NCI-H2196 (cell line): ENCODE measurements around the gene UFD1.
A peak's percentile ranks its signal among the peaks of the same experiment; 100 is the strongest.
"Not testable (repeated sequence)": the region's sequence is repeated elsewhere in the genome, so short reads cannot be mapped to it uniquely, and the experiment has no call there.

Experiments used
- DNase-seq: peaks from one replicate; lab custom pipeline; 2025; ENCODE audit not compliant: unreplicated experiment; lab: John Stamatoyannopoulos, UW

The UFD1 gene

GRCh38 chr22:19451570-19451969 lies 27.4 kb downstream of the UFD1 start:
- DNase-seq, result no peak

- DNase-seq, result no peak
These were observed 28.4 kb downstream of the UFD1 start for GRCh38 chr22:19450363-19451175.

- no peak for DNase-seq
These were observed 29.6 kb downstream of the UFD1 start for GRCh38 chr22:19449422-19449767.

- DNase-seq, result no peak
These were observed 30.1 kb downstream of the UFD1 start for GRCh38 chr22:19448739-19449421.

DNA sequence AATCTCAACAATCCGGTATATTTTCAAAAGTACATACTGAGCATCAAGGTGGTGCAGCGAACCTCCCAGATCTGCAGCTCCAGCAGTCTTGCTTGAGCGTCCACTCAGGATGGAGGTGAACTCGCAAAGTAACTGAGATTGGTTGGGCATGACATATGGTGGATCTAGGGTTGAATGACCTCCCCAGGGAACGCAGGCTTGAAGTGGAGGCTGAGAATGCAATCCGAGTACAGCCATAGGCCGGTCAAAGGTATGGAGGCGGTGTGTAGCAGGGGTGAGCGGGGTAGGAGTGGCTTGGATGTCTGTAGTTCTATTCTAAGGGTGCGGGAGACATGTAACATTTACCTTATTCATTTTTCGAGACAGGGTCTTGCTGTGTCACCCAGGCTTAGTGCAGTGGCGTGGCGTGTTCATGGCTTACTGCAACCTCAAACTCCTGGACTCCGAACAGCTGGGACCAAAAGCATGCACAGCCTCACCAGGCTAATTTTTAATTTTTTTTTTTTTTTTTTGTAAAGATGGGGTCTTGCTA lies 30.9 kb downstream of the UFD1 start:
- peak; percentile 59 for DNase-seq

- peak; percentile 67 for DNase-seq
These were observed 31.5 kb downstream of the UFD1 start, which contains the start of gene C22orf39 for GRCh38 chr22:19447330-19448075. Gene C22orf39 (minus strand): TSS chr22:19447711. CDS start chr22:19447688, 23 bp downstream.

GRCh38 chr22:19446603-19447329 lies 32.2 kb downstream of the UFD1 start:
- DNase-seq, result no peak

DNA sequence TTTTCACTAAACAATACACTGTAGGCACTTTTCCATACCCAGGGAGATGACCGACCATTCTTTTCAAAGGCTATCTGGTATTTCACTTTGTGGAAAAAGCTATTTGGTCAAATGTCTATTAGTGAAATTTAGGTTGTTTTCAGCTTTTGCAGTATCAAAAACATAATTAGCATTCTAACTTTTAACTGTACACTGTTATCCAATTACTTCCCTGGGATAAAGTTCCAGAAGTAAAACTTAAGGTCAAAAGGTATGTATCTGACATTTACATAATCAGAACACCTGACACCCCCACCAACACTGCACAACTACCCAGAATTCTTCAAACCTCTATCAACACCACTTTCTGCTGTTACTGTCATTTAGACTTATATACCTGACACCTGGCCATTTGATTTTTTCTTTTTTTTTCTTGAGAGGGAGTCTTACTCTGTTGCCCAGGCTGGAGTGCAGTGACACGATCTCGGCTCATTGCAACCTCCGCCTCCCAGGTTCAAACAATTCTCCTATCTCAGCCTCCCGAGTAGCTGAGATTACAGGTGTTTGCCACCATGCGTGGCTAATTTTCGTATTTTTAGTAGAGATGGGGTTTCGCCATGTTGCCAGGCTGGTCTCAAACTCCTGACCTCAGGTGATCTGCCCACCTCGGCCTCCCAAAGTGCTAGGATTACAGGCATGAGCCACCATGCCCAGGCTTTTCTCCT lies 33.6 kb downstream of the UFD1 start:
- DNase-seq, result not testable (repeated sequence)

DNA sequence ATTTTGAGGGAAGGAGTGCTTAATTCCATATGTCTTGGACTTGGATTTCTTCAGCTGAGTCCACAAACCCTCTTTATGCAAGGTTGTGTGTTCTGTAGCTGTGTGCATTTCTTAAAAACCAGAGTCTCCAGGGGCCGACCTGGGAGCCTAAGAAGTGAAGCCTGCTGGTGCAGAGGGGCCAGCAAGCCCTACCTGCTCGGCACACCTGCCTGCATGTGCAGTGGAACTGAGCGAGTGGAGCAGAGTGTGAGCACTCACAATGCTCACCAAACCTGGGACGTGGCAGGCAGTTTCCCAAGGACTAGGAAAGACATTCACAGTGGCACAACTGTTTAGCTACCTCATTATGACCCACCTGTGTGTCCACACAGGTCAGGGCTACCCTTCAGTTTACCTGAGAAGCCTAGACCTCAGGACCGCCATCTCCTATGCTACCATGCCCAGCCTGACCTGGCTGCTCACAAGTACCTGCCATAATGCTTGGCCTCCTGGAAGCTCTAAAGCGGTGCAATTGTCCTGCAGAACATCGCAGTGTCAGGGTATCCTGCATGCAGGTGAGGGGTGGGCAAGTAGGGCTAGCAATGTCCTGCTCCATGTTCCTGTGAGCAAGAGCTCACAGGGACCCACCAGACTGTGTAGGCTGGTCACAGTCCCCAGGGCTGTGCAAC lies 35.3 kb downstream of the UFD1 start:
- no peak for DNase-seq

DNA sequence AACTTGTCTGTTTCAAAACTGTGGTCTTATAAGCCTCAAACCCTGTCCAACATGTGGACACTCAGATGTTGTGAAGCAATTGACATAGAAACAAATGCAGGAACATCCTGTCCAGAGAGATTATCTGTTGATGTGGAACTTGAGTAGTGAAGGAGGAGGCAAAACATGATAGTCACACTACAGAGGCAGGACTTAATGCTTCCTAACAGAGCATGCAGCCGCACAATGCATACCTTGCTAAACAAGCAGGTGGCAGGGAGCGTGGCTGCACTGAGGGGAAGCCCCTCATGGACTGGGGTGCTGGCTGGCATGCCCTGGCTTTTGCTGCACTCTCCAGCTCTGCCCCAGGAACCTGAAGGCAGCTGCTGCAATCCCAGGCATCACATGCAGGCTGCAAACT lies 36.8 kb downstream of the UFD1 start:
- no peak for DNase-seq

DNA sequence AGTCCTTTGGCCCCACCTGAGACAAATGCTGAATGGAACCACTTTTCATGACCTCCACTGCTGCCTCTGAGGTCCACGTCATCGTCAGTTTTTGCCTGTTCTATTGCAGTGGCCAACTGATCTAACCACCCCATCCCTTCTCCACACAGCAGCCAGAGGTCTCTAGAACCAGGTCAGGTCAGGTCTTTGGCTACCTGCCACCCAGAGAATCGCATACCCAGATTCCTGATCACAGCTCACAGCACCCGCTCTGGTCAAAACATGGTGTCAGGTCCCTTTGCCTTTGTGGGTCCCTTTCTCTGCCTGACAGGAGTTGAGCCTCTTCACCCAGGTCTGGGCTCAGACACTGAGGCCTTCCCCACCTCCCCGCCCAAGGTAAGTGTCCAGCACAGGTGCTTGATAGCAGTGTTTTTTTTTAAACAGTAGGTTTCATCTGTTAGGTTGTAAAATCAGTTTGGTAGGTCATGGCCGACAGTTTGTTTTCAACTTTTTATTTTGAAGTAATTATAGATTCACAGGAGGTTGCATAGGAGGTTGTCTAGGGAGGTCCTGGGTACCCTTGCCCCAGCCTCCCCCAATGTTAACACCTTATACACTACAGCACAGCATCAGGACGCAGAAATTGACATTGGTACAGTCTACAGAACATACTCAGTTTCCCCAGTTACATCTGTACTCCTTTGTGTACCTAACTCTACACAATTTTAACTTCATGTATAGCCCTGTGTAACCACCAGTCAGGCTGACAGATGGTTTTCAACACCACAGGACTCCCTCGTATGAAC lies 38.4 kb downstream of the UFD1 start:
- no peak for DNase-seq

GRCh38 chr22:19438298-19438697 lies 40.7 kb downstream of the UFD1 start:
- no peak for DNase-seq

GRCh38 chr22:19436444-19437161 lies 42.4 kb downstream of the UFD1 start:
- DNase-seq, result not testable (repeated sequence)

DNA sequence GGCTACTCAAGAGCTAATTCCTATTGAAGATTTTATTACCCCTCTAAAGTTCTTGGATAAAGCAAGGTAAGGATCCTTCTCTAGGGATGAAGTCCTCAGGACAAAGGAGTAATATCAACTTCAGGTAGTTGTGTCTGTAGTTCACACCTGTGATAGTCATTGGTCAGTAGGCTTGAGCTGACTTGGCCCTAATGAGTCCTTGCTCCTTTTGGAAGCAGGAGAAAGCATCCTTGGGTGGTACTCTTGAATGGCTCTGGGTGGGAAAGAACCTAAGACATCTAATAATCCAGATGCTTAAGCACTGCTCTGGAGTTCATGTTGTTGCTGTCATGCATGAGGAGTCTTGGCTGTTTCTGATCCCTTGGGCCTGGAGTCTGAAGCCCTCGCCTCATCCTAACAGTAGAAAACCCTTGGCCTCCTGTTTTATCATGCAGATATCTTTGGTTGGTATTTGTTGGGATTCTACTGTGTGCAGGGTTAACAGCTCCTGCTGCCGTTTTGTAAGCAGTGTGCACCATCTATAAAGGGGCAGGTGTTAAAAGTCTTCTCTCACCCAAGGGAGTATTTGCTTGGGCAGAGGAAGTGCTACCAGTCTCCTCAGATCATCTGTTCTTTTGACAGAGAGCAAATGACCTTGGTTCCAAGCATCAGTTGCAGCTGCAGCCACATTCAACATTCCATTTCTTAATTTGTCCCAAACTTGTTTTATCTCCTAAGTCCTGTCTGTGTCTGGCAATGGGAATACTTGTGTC lies 44.0 kb downstream of the UFD1 start:
- DNase-seq, result no peak

DNA sequence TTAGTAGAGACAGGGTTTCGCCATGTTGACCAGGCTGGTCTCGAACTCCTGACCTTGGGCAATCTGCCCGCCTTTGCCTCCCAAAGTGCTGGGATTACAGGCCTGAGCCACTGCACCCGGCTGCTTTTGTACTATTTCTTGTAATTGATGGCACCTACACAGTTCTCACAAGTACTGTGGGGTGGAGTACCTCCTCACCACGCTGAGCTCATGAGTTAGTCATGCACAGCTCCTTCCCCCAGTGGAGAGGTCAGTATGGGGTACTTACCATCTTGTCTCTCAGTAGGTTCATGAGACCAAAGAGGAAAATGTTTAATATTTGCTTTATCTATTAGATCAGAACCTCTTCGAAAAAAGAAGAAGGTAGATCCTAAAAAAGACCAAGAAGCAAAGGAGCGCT lies 44.6 kb downstream of the UFD1 start:
- no peak for DNase-seq

DNA sequence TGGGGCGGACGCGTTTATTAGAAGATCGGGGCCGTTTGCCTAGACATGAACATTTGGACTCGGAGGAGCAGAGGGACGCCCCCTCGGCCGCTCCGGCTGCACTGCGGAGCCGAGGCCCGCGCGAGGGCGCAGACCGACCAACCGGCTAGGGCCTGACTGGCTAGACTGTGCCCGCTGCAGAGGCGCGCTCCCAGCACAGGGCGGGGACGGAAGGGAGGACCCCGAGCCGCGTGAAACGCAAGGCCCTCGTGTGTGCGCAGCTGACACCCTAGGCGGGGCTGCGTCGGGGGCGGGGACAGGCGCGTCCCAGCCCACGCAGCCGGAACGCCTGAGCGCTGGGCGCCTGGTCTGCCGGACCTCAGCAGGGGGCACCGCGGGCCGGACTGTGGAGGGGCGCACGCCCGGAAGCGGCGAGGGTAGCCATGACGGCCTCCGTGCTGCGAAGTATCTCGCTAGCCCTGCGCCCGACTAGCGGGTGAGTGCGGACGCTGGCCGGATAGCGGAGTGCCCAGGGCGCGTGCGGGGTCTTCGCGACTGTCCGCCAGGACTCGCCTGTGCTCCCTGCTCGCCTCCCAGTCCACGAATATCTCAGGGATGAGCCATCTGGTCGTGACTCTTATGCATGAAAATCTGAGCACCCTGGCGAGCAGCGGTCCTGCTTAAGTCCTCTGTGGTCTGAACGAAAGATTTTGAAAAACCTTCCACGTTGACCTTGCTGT lies 46.7 kb downstream of the UFD1 start, which contains the start of gene MRPL40:
Gene MRPL40 (plus strand): TSS at position 413 of the 719 bp plus-strand sequence. CDS start 10 bp downstream, at position 423.
- DNase-seq, result peak; percentile 87

GRCh38 chr22:19431649-19432132 lies 47.3 kb downstream of the UFD1 start, which contains the start of gene HIRA:
Gene HIRA (minus strand): TSS chr22:19431733. CDS start chr22:19431476, 257 bp downstream.
- peak; percentile 59 for DNase-seq
